NOMO-1 treated with dmso at 0.1 percent for 144 hours (cell line): Measurements from ENCODE around the gene COPZ1.
A peak's percentile ranks its signal among the peaks of the same experiment; 100 is the strongest.

Experiments
- DNase-seq: peaks from one replicate; lab custom pipeline; 2025; ENCODE audit not compliant: unreplicated experiment; lab: John Stamatoyannopoulos, UW

The COPZ1 gene

GRCh38 chr12:54393207-54393609 lies 68.3 kb downstream of the COPZ1 start:
- DNase-seq = no peak

GRCh38 chr12:54393743-54394142 lies 68.8 kb downstream of the COPZ1 start:
- DNase-seq = peak; percentile 24

- DNase-seq = peak; percentile 14
These were observed 69.4 kb downstream of the COPZ1 start for GRCh38 chr12:54394281-54394719.

- no peak for DNase-seq
These were observed 70.1 kb downstream of the COPZ1 start for GRCh38 chr12:54394986-54395385.

GRCh38 chr12:54395545-54395944 lies 70.6 kb downstream of the COPZ1 start:
- DNase-seq = no peak

GRCh38 chr12:54397157-54397556 lies 72.2 kb downstream of the COPZ1 start:
- no peak for DNase-seq

GRCh38 chr12:54398218-54398617 lies 73.3 kb downstream of the COPZ1 start:
- DNase-seq = no peak

GRCh38 chr12:54398995-54399793 lies 74.3 kb downstream of the COPZ1 start:
- DNase-seq = peak; percentile 71

GRCh38 chr12:54401119-54401518 lies 76.2 kb downstream of the COPZ1 start:
- DNase-seq = no peak
